ENCODE results near the gene RGS6.

RGS6 gene

GRCh38 chr14:72049462-72049861 is 117.2 kb downstream of the RGS6 start:
- no peaks in the 10 kb centered on the region for H3K9me2 ChIP-seq (replicated peaks; ENCODE audit: control insufficient read depth, low read length)
- H3K4me3 ChIP-seq (ENCODE audit: low read length), result no peak overlapping the region
- H3K36me3 ChIP-seq (ENCODE audit: control insufficient read depth, low read length), result no peaks in the 10 kb centered on the region
- no peaks in the 10 kb centered on the region for H3K4me1 ChIP-seq (ENCODE audit: control insufficient read depth, low read length)
- no peak overlapping the region for H3K27ac ChIP-seq (ENCODE audit: low read depth, low read length)
- no peaks in the 10 kb centered on the region; the same call in 1 of the 2 replicates for H3K27me3 ChIP-seq (ENCODE audit: control insufficient read depth, low read length)
- TF ChIP-seq CTCF (IDR thresholded peaks at IDR 0.05; ENCODE audit: low read depth, low read length, poor library complexity, severe bottlenecking) (no peak), EZH2phosphoT487 (IDR thresholded peaks at IDR 0.05; ENCODE audit: borderline replicate concordance, low read length) (no peak)
- no peaks in the 10 kb centered on the region for H3K9me3 ChIP-seq (ENCODE audit: control insufficient read depth, insufficient read depth, low read length)
- H3K4me2 ChIP-seq (ENCODE audit: low read length), result no peak overlapping the region
- no peaks in the 10 kb centered on the region for H4K20me1 ChIP-seq (ENCODE audit: control insufficient read depth, insufficient read depth, low read depth, low read length)
- no peaks in the 10 kb centered on the region for H3F3A ChIP-seq (ENCODE audit: control insufficient read depth, insufficient read depth)
- H3K79me2 ChIP-seq (ENCODE audit: control insufficient read depth, low read length), result no peaks in the 10 kb centered on the region

GRCh38 chr14:72052356-72052755 is 120.1 kb downstream of the RGS6 start:
- H3F3A ChIP-seq (ENCODE audit: control insufficient read depth, insufficient read depth), result no peaks in the 10 kb centered on the region
- H3K4me2 ChIP-seq (ENCODE audit: low read length), result no peak overlapping the region
- H3K9me2 ChIP-seq (replicated peaks; ENCODE audit: control insufficient read depth, low read length), result no peaks in the 10 kb centered on the region
- no peaks in the 10 kb centered on the region for H3K9me3 ChIP-seq (ENCODE audit: control insufficient read depth, insufficient read depth, low read length)
- H3K79me2 ChIP-seq (ENCODE audit: control insufficient read depth, low read length), result no peaks in the 10 kb centered on the region
- no peaks in the 10 kb centered on the region for H3K4me1 ChIP-seq (ENCODE audit: control insufficient read depth, low read length)
- no peak overlapping the region for H3K4me3 ChIP-seq (ENCODE audit: low read length)
- H4K20me1 ChIP-seq (ENCODE audit: control insufficient read depth, insufficient read depth, low read depth, low read length), result no peaks in the 10 kb centered on the region
- no peak for TF ChIP-seq CTCF (IDR thresholded peaks at IDR 0.05; ENCODE audit: low read depth, low read length, poor library complexity, severe bottlenecking)
- no peak for TF ChIP-seq EZH2phosphoT487 (IDR thresholded peaks at IDR 0.05; ENCODE audit: borderline replicate concordance, low read length)
- no peaks in the 10 kb centered on the region for H3K36me3 ChIP-seq (ENCODE audit: control insufficient read depth, low read length)
- peaks cover 4% of the 10 kb centered on the region for H3K27me3 ChIP-seq (ENCODE audit: control insufficient read depth, low read length)
- H3K27ac ChIP-seq (ENCODE audit: low read depth, low read length), result no peak overlapping the region

GRCh38 chr14:72053651-72054050 is 121.4 kb downstream of the RGS6 start:
- Histone ChIP-seq H3F3A (ENCODE audit: control insufficient read depth, insufficient read depth) (no peaks in the 10 kb centered on the region), H4K20me1 (ENCODE audit: control insufficient read depth, insufficient read depth, low read depth, low read length) (no peaks in the 10 kb centered on the region), H3K9me2 (replicated peaks; ENCODE audit: control insufficient read depth, low read length) (no peaks in the 10 kb centered on the region), H3K4me3 (ENCODE audit: low read length) (no peak overlapping the region), H3K27me3 (ENCODE audit: control insufficient read depth, low read length) (peaks cover 4% of the 10 kb centered on the region; the same call in 1 of the 2 replicates), H3K9me3 (ENCODE audit: control insufficient read depth, insufficient read depth, low read length) (no peaks in the 10 kb centered on the region), H3K36me3 (ENCODE audit: control insufficient read depth, low read length) (no peaks in the 10 kb centered on the region), H3K4me2 (ENCODE audit: low read length) (no peak overlapping the region), H3K27ac (ENCODE audit: low read depth, low read length) (no peak overlapping the region), H3K4me1 (ENCODE audit: control insufficient read depth, low read length) (no peaks in the 10 kb centered on the region), H3K79me2 (ENCODE audit: control insufficient read depth, low read length) (no peaks in the 10 kb centered on the region)
- no peak for TF ChIP-seq CTCF (IDR thresholded peaks at IDR 0.05; ENCODE audit: low read depth, low read length, poor library complexity, severe bottlenecking)
- no peak for TF ChIP-seq EZH2phosphoT487 (IDR thresholded peaks at IDR 0.05; ENCODE audit: borderline replicate concordance, low read length)

Data from DOHH2 (cell line).